ENCODE measurements around the gene ATP5F1B. TPM values are rescaled to one million over a fixed set of nuclear protein-coding genes. Genes with fewer than 3 reads are reported as not detected.
A peak's percentile ranks its signal among the peaks of the same experiment; 100 is the strongest.

The ATP5F1B gene
- total and polyA plus RNA-seq, 8 donors: 126 to 299 (median 211) TPM

DNA sequence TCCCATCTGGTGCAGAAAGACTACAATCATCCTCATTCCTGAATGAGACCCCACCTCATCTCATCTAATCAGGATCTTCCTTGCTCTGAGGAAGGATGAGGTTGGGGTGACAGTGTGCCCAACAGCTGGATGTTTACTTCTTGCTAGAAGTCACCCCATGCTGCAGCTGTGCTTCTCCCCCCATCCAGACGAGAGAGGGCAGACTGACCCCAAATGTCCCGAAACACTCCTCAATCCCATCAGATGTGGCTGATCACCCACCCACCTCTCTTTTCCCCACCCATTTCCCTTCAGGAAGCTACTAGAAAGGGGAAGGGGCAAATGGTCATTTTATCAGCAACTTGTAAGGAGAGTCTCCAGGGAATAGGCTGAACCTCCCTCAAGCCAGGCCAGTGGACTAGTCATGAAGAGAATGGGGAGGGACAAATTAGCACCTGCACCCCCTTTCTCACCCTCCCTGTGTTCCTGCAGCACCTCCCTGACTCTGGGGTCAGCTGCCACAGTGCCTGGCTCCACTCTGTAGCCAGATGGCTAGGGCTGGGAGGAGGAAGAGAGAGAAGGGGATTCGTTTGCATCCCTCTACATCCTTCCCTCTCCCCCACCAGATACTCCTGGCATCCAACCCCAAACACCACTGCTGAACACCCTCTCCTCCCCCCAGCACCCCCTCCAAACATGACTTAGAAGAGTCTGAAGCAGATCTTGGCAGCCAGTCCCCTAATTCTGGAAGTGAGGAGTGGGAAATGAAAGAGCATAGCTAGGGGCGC is 12.9 kb downstream of the ATP5F1B start:
- H3K36me3 ChIP-seq: peaks cover 0 to 6% (median 4%) of the 10 kb centered on the region in 3 donors
- no peaks in the 10 kb centered on the region for H3K9me3 ChIP-seq
- ATAC-seq (no peak), FAIRE-seq (no peak), DNase-seq (peak in 1 of 6 donors; percentile 28)
- intact Hi-C loops (cut with DNase I): no loop called here
- peak overlapping the region in 2 of 4 donors; percentile 42 to 97 for H3K27ac ChIP-seq
- H3K27me3 ChIP-seq: no peaks in the 10 kb centered on the region
- H3K4me3 ChIP-seq: peak overlapping the region in 2 of 4 donors; percentile 14 to 86
- WGBS, 2 donors: 51 to 59% methylated on average over 4 of the region's 4 CpGs
- TF ChIP-seq, protein P1, sequence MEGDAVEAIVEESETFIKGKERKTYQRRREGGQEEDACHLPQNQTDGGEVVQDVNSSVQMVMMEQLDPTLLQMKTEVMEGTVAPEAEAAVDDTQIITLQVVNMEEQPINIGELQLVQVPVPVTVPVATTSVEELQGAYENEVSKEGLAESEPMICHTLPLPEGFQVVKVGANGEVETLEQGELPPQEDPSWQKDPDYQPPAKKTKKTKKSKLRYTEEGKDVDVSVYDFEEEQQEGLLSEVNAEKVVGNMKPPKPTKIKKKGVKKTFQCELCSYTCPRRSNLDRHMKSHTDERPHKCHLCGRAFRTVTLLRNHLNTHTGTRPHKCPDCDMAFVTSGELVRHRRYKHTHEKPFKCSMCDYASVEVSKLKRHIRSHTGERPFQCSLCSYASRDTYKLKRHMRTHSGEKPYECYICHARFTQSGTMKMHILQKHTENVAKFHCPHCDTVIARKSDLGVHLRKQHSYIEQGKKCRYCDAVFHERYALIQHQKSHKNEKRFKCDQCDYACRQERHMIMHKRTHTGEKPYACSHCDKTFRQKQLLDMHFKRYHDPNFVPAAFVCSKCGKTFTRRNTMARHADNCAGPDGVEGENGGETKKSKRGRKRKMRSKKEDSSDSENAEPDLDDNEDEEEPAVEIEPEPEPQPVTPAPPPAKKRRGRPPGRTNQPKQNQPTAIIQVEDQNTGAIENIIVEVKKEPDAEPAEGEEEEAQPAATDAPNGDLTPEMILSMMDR (IDR thresholded peaks at IDR 0.05): no peak
- H3K4me1 ChIP-seq: peaks cover 5 to 34% (median 14%) of the 10 kb centered on the region in 3 donors

DNA sequence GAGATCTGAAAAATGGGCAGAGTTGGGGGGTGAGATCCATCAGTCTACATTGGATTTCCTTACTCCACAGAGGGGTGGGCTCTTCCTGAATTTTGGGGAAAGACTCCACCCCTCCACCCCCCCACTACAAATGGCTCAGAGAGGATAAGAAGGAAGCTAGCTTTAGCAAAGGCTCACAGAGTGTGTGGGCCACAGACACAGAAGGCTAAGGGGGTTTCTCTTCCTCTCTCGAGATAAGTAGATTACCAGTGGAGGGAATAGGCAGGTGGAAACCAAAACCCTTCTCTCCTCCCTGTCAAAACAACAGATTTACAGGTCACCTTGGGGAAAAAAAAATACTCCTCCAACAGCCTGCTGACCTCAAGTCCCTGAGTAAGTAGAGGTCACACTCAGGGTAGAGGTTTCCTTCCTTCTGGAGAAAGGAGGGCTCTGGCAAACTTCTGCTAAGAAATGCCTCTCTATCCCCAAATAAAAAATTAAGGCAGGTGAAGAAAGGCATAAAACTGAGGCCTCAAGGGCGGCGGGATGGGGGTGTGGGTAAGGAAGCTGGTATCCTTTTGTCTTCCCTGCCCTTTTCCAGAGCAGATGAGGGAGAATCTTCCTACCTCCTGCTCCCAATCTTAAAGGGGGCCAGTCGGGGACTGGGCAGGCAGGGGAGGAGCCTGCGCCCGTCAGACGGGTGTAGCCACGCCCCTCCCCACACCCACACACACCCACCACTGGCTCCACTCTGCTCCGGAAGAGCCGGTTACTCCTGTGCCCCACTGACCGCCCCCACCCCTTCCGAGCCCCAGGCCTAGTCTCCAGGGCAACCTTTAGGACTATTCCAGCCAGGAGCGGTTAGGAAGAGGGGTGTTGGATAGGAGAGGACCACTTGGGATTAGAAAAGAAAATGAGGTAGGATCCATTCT is 13.7 kb downstream of the ATP5F1B start:
- no peaks in the 10 kb centered on the region for H3K27me3 ChIP-seq
- 6% methylated on average over 13 of the region's 13 CpGs for WGBS, 2 donors
- H3K4me1 ChIP-seq: peaks cover 0 to 27% (median 5%) of the 10 kb centered on the region in 3 donors
- ATAC-seq: peak in 1 of 4 donors; percentile 13
- no peaks in the 10 kb centered on the region for H3K9me3 ChIP-seq
- peak overlapping the region in 2 of 4 donors; percentile 14 to 86 for H3K4me3 ChIP-seq
- no peak for FAIRE-seq
- H3K36me3 ChIP-seq: no peaks in the 10 kb centered on the region
- DNase-seq: peak; percentile 59 to 84 (median 74)
- intact Hi-C loops (cut with DNase I): no loop called here
- H3K27ac ChIP-seq: peak overlapping the region in 2 of 4 donors; percentile 42 to 67
- TF ChIP-seq, protein P1 (IDR thresholded peaks at IDR 0.05): no peak

DNA sequence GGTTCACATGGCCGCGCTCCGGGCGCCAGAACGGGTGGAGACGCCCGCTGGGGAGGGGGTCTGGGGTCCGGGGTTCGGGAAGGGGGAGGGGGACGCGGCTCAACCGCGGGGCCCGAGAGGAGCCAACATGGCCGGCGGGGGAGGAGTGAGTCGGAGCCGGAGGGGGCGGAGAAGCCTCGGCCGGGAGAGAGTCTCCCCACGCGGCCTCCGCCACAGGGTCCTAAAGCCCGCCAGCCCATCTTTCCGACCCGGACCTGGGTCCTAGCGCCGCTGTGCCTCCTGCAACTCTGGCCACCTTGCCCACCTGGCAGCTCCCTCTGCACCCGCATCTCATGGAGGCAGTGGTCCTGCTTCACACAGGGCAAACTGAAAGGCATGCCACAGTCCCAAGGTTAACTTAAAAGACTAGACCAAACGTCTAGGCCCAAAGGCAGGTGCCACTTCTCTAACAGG is 15.6 kb downstream of the ATP5F1B start, which contains the start of gene BAZ2A:
Gene BAZ2A (minus strand): TSS at position 147 of the 453 bp plus-strand sequence. CDS start 12,796 bp downstream, outside the sequence.
- ATAC-seq: peak; percentile 77 to 89 (median 83)
- H3K36me3 ChIP-seq: no peaks in the 10 kb centered on the region
- peak within 1 kb of the TSS; percentile 60 to 100 (median 84) for H3K4me3 ChIP-seq
- no peaks in the 10 kb centered on the region for H3K9me3 ChIP-seq
- 1 to 2% methylated on average over 22 to 31 of the region's 31 CpGs for WGBS, 2 donors
- intact Hi-C loops (cut with DNase I): no loop called here
- peaks cover 0 to 32% (median 5%) of the 10 kb centered on the region in 3 donors for H3K4me1 ChIP-seq
- TF ChIP-seq, protein P1 (IDR thresholded peaks at IDR 0.05): no peak
- peak within 1 kb of the TSS; percentile 67 to 86 (median 79) for H3K27ac ChIP-seq
- no peak for FAIRE-seq
- no peaks in the 10 kb centered on the region for H3K27me3 ChIP-seq
- DNase-seq: peak; percentile 82 to 95 (median 90)

DNA sequence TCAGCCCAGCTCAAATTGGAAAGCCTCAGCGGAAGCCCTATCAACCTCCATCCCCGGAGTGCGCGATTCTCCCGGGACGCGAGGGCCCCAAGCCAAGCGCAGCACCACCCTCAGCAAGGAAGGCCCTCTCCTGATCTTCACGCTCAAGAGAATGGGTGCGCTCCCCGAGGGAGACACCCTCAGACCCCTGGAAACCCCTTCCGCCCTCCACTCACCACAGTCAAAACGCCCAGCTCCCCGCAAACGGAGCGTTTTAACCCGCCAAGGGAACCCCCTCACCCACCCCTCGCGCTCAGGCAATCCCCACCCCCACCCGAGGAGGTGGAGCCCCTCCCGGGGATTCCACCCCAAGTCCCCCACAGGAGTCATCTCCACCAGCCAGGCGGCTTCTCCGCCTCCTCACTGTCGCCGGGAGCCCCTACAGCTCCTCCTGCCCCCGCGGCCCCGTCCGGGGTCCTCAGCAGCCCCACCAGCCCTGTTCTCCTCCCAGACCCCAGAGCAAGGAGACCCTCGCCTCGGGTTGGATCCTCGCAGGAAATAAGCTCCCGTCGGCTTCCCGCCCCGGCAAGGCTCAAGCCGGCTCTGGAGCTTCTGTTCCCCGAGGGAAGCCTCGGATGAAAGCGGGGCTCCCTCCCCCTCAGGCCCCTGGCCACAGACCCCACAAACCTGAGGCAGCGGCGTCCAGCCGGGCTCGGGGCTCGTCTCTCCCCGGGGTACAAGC is 16.2 kb downstream of the ATP5F1B start:
- H3K36me3 ChIP-seq: no peaks in the 10 kb centered on the region
- intact Hi-C loops (cut with DNase I): no loop called here
- H3K9me3 ChIP-seq: no peaks in the 10 kb centered on the region
- peak overlapping the region; percentile 60 to 100 (median 84) for H3K4me3 ChIP-seq
- peak in 3 of 6 donors; percentile 34 to 63 (median 51) for DNase-seq
- peaks cover 0 to 32% (median 5%) of the 10 kb centered on the region in 3 donors for H3K4me1 ChIP-seq
- no peaks in the 10 kb centered on the region for H3K27me3 ChIP-seq
- peak overlapping the region; percentile 67 to 86 (median 79) for H3K27ac ChIP-seq
- no peak for FAIRE-seq
- 0% methylated on average over 37 to 46 of the region's 46 CpGs for WGBS, 2 donors
- TF ChIP-seq, protein P1 (IDR thresholded peaks at IDR 0.05): no peak
- ATAC-seq: peak; percentile 42 to 60 (median 46)

Data from pancreas (tissue), 10 donors.